GM10266 (cell line): ENCODE measurements around the gene FBXW7.

Experiments used
- DNase-seq: peaks from one replicate; pipeline ENCODE4 v3.0.0; 2012; ENCODE audit errors: extremely low spot score
- TF ChIP-seq, protein P1 (sequence below): IDR thresholded peaks from 2 replicates; pipeline ENCODE4 v1.5.1; 2012; ENCODE audit warnings: mild to moderate bottlenecking, low read depth; ENCODE audit not compliant: control insufficient read depth, insufficient read depth; ENCODE audit errors: missing control alignments

The FBXW7 gene

DNA sequence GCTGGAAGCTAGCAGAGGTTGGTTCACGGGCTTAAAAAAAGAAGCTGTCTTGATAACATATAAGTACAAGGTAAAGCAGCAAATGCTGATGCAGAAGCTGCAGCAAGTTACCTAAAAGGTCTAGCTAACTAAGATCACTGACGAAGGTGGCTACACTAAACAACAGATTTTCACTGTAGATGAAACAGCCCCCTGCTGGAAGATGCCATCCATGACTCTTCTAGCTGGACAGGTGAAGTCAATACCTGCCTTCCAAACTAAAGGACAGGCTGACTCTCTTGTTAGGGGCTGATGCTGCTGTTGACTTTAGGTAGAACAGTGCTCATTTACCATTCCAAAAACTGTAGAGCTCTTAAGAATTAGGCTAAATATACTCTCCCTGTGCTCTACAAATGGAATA lies 99.5 kb downstream of the FBXW7 start:
- no peak for DNase-seq
- TF ChIP-seq, protein P1, sequence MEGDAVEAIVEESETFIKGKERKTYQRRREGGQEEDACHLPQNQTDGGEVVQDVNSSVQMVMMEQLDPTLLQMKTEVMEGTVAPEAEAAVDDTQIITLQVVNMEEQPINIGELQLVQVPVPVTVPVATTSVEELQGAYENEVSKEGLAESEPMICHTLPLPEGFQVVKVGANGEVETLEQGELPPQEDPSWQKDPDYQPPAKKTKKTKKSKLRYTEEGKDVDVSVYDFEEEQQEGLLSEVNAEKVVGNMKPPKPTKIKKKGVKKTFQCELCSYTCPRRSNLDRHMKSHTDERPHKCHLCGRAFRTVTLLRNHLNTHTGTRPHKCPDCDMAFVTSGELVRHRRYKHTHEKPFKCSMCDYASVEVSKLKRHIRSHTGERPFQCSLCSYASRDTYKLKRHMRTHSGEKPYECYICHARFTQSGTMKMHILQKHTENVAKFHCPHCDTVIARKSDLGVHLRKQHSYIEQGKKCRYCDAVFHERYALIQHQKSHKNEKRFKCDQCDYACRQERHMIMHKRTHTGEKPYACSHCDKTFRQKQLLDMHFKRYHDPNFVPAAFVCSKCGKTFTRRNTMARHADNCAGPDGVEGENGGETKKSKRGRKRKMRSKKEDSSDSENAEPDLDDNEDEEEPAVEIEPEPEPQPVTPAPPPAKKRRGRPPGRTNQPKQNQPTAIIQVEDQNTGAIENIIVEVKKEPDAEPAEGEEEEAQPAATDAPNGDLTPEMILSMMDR = no peak

DNA sequence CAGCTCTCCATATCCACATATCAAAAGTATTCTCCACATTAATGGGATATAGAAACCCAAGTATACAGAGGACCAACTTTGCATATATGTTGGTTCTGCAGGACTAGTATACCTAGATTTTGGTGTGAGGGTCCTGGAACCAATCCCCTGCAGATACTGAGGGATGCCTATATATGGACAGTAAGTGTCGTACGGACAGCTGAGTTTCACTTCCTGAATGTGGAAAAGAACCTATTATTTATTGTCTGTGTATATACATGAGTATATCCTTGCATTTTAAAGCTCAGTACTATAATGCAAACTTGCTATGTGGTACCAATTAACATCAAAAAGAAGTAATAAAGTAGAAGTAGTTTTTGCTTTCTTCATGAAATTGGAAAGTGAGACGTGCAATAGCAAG lies 101.9 kb downstream of the FBXW7 start:
- TF ChIP-seq, protein P1 = no peak
- DNase-seq = peak; percentile 6

DNA sequence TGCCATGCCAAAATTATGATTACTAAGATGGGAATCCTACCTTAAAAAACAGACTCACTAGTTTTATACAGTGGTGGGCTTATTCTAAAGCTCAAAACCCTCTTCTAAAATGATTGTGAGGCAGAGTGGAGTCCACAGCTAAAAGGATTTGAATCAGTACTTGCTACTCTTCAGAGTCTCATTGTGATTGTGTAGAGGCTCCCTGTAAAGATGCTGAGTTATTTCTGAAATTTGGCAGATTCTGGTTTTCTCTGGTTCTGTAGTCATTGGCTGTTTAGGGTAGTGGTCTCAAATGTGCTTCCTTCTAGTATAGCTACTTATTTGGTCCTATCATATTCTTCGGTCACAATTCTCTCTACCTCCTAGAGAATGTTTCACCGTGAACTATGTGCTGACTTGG lies 104.1 kb downstream of the FBXW7 start:
- TF ChIP-seq, protein P1 = no peak
- DNase-seq = no peak

DNA sequence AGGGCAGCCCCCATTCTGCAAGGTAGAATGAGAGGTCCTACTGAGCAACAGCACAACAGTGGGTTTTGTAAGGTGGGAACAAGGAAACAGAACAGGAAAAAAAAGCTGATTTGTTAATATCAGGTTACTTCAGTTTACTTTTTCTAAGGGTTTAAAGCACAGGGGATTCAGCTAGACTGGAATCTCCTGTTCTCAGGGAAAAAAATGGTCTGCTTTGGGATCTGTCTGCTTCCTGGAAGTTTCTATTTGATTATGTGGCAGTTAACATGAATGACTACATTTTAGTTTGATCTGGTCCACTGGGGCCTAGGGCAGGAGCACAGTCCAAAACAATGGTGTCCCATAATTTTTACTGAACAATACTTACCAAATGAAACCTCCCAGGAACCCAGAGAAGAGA lies 104.6 kb downstream of the FBXW7 start:
- DNase-seq = no peak
- TF ChIP-seq, protein P1 = no peak

DNA sequence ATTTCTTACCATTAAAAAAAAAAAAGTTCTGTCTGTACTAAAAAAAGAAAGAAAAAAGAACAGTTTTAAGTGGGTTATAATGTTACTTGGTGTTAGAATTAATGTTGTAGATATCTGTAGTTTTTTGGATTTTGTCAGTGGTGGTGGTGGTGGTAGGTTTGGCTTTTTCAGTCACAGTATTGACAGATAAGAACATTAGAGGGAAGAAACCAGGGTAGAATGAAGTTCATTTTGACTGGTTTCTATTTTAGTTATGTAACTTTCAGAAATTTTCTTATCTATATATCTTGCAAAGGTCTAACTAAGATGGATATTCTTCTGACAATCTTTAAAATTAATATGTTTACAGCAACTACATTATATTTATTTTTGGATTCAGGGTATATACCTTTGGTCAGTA lies 105.4 kb downstream of the FBXW7 start:
- TF ChIP-seq, protein P1 = no peak
- DNase-seq = no peak

DNA sequence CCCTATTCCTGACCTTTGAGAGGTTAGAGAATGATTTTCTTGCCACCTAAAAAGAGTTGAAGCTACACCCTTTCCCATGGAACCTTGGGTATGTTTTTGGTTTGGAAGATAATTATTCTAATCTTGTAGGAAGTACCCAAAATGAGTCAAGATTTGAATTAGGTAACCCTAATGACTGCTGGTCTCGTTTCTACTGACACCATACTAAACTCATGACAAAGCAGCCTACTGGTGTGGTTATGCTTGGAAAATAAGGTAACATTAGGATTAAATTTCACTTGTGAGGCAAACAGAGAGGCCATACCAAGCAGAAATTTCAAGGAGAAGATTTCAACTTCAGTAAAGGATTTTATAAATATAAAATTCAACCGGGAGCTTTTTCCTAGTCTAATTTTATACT lies 107.9 kb downstream of the FBXW7 start:
- TF ChIP-seq, protein P1 = no peak
- no peak for DNase-seq

DNA sequence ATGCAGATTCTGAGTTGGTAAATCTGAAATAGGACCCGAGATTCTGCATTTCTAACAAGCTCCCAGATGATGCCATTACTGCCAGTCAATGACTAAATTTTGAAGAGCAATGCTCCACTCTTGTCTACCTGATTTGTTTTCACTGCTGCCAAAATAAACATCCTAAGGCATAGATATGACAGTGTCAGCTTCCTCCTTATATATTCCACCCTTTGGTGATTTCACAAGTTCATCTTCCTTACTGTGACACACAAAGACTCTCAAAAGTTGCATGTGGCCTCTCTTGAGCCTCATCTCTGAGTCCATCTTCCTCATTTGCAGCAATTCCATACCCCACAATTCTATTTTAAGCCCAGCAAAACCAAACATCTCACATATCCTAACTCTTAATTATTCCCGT lies 110.9 kb downstream of the FBXW7 start:
- no peak for DNase-seq
- TF ChIP-seq, protein P1 = no peak
